Stomach (tissue), 4 donors: ENCODE measurements around the gene BANP.

Experiments used
- EP300 ChIP-seq: sonication (generic); formaldehyde crosslinking; IDR thresholded peaks from one replicate; pipeline ENCODE4 v1.6.1; 2017; ENCODE audit warnings: antibody characterized with exemption
- POLR2A ChIP-seq, 4 donors: fragments of 450-650 bp; IDR thresholded peaks; one replicate each; pipeline ENCODE4 v1.6.1; 2016; ENCODE audit warnings: antibody characterized with exemption in 4 of 4, control low read depth in 2 of 4, mild to moderate bottlenecking in 1 of 4, moderate library complexity in 1 of 4
- TF ChIP-seq, protein P1 (sequence below), 7 experiments: fragments of 450-650 bp in 4 of 7; fragments of 200-600 bp in 3 of 7; sonication (generic) in 3 of 7; IDR thresholded peaks; one replicate each; pipeline ENCODE4 v1.5.1; 2016 to 2019; ENCODE audit warnings: antibody characterized with exemption in 7 of 7, control low read depth in 2 of 7, mild to moderate bottlenecking in 1 of 7

DNA sequence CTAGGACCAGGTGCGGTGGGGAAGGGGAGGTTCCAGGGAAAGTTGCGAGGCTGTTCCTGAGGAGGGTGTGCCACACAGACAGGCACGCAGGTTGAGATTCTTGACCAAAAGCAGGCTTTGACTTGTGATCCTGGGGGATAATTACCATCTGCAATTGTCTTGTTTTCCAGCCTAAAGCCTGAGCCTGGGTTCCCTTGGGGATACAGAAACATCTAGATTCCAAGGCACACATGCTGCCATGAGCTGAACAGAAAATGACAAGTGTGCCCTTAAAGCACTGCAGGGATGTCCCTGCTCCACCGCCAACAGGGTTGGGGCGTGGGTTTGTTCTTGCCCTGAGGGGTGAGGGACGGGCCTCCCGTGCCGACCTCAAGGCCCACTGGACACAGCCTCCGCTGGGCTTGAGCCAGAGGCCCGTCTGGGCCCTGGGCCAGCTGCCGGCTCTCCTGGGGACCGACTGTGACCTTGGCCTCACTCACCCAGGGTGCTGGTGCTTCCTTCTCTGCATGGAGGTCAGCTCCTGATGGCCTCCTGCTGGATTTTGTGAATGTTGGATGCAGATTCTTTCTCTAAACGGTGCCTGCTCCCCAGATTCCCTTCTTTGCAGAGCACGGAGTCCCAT lies 28.9 kb upstream of the BANP start:
- TF ChIP-seq, protein P1, sequence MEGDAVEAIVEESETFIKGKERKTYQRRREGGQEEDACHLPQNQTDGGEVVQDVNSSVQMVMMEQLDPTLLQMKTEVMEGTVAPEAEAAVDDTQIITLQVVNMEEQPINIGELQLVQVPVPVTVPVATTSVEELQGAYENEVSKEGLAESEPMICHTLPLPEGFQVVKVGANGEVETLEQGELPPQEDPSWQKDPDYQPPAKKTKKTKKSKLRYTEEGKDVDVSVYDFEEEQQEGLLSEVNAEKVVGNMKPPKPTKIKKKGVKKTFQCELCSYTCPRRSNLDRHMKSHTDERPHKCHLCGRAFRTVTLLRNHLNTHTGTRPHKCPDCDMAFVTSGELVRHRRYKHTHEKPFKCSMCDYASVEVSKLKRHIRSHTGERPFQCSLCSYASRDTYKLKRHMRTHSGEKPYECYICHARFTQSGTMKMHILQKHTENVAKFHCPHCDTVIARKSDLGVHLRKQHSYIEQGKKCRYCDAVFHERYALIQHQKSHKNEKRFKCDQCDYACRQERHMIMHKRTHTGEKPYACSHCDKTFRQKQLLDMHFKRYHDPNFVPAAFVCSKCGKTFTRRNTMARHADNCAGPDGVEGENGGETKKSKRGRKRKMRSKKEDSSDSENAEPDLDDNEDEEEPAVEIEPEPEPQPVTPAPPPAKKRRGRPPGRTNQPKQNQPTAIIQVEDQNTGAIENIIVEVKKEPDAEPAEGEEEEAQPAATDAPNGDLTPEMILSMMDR (IDR thresholded peaks at IDR 0.05) = no peak
- TF ChIP-seq EP300 (no peak), POLR2A (IDR thresholded peaks at IDR 0.05) (no peak)
